Testis (tissue), 3 donors: ENCODE results near the gene GSAP. TPM values are rescaled to one million over a fixed set of nuclear protein-coding genes. Genes with fewer than 3 reads are reported as not detected.

Source experiments
- DNase-seq: peaks from one replicate; pipeline ENCODE4 v3.0.0-alpha.2; 2019
- H3K27ac ChIP-seq, 2 donors: fragments of 200-600 bp; sonication (generic); one replicate each; pipeline ENCODE4 v1.5.1; 2019
- H3K27me3 ChIP-seq: fragments of 200-600 bp; sonication (generic); one replicate; pipeline ENCODE4 v1.5.1; 2019
- H3K36me3 ChIP-seq: fragments of 200-600 bp; sonication (generic); one replicate; pipeline ENCODE4 v1.5.1; 2017; ENCODE audit warnings: low read depth; ENCODE audit errors: missing control alignments
- H3K4me1 ChIP-seq: fragments of 200-600 bp; sonication (generic); one replicate; pipeline ENCODE4 v1.5.1; 2019
- H3K4me3 ChIP-seq, 2 donors: fragments of 200-600 bp; sonication (generic); one replicate each; pipeline ENCODE4 v1.5.1; 2017 to 2019
- H3K9me3 ChIP-seq: fragments of 200-600 bp; sonication (generic); one replicate; pipeline ENCODE4 v1.5.1; 2017
- POLR2A ChIP-seq: fragments of 450-650 bp; IDR thresholded peaks from one replicate; pipeline ENCODE4 v1.6.1; 2017; ENCODE audit warnings: antibody characterized with exemption, mild to moderate bottlenecking, moderate library complexity
- WGBS, 2 donors: methylation state at CpG; one replicate each; pipeline ENCODE4 v1.1.5; 2018; 5-methylcytosine and 5-hydroxymethylcytosine counted together
- intact Hi-C: fragments of 100-400 bp; cut with DNase I; formaldehyde crosslinking; loops from one replicate; pipeline ENCODE4 v1.15.1; 2023; ENCODE audit warnings: low total_unique reads
- polyA plus RNA-seq: library from polyadenylated mRNA; stranded (reverse); fragments of 350-450 nt; fragmentation: Illumina TruSeq; extraction: RNeasy Lipid Tissue Mini Kit (QIAGEN cat#74804); gene quantifications from one replicate; pipeline ENCODE4 v1.2.3, GENCODE V29; 2014; ENCODE audit warnings: low read depth, low replicate concordance; ENCODE audit not compliant: insufficient read depth
- total RNA-seq, 2 donors: library from RNA; depleted of rRNA; stranded (reverse); fragments of >200 nt; gene quantifications; one replicate each; pipeline ENCODE4 v1.2.3, GENCODE V29; 2016
- TF ChIP-seq, protein P1 (sequence below), 3 experiments: fragments of 450-650 bp in 2 of 3; fragments of 200-600 bp in 1 of 3; sonication (generic) in 1 of 3; IDR thresholded peaks; one replicate each; pipeline ENCODE4 v1.5.1; 2016 to 2019; ENCODE audit warnings: antibody characterized with exemption in 3 of 3, mild to moderate bottlenecking in 2 of 3, moderate library complexity in 1 of 3

GSAP gene
- total and polyA plus RNA-seq, 3 donors from 2014 or later: 6.0 to 16.2 (median 14.6) TPM

DNA sequence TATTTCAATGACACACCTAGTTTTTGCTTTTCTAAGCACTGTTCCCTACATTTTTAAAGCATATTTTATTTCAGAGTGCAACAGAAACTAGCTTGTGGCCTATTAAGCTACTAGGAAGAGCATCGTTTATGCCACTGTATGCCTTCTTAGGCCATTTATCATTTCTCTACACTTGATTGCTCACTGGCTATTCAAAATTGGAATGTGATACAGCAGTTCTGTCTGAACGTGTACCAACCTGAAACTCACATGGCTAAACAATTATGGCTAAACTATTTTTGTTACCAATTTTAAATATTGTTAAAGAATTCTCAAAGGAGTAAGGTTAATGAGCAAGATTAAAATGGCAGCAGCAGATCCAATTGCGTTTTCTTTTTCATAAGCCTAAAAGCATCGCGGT is 105.2 kb downstream of the GSAP start:
- no peak for DNase-seq
- H3K27me3 ChIP-seq: no peaks in the 10 kb centered on the region
- TF ChIP-seq, protein P1, sequence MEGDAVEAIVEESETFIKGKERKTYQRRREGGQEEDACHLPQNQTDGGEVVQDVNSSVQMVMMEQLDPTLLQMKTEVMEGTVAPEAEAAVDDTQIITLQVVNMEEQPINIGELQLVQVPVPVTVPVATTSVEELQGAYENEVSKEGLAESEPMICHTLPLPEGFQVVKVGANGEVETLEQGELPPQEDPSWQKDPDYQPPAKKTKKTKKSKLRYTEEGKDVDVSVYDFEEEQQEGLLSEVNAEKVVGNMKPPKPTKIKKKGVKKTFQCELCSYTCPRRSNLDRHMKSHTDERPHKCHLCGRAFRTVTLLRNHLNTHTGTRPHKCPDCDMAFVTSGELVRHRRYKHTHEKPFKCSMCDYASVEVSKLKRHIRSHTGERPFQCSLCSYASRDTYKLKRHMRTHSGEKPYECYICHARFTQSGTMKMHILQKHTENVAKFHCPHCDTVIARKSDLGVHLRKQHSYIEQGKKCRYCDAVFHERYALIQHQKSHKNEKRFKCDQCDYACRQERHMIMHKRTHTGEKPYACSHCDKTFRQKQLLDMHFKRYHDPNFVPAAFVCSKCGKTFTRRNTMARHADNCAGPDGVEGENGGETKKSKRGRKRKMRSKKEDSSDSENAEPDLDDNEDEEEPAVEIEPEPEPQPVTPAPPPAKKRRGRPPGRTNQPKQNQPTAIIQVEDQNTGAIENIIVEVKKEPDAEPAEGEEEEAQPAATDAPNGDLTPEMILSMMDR (IDR thresholded peaks at IDR 0.05): no peak
- no peak for TF ChIP-seq POLR2A
- no peak overlapping the region for H3K4me3 ChIP-seq
- H3K27ac ChIP-seq: no peak overlapping the region
- peaks cover 27% of the 10 kb centered on the region for H3K4me1 ChIP-seq
- intact Hi-C loops: no loop called here
- H3K9me3 ChIP-seq: no peaks in the 10 kb centered on the region
- no peaks in the 10 kb centered on the region for H3K36me3 ChIP-seq
- 85 to 87% methylated on average over 5 of the region's 5 CpGs for WGBS, 2 donors

DNA sequence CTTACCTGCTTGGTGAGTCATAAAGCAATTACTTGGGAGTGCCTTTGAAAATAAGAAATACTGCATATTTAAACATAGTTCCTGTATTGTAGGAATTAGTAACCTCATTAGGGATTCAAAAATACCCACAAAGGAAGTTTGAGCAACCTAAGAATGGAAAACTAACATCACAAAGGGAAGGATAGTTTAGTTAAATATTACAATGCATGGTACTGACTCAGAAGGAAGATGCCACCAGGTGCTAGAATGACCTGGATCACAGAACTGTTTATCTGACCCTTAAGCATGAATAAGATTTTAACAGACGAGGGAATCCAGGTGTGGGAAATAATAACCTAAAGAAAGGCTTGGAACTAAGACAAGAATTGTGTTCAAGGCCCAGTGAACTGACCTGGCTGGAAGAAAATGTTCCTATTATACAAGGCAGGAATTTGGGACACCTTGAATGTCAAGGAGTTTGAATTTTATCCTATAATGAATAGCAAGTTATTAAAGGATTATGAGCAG is 106.4 kb downstream of the GSAP start:
- H3K27ac ChIP-seq: no peak overlapping the region
- DNase-seq: no peak
- 34 to 90% methylated on average over 1 of the region's 1 CpG for WGBS, 2 donors
- H3K9me3 ChIP-seq: no peaks in the 10 kb centered on the region
- no peak for TF ChIP-seq POLR2A
- TF ChIP-seq, protein P1 (IDR thresholded peaks at IDR 0.05): no peak
- H3K36me3 ChIP-seq: no peaks in the 10 kb centered on the region
- no peaks in the 10 kb centered on the region for H3K27me3 ChIP-seq
- intact Hi-C loops: no loop called here
- H3K4me1 ChIP-seq: peaks cover 31% of the 10 kb centered on the region
- H3K4me3 ChIP-seq: no peak overlapping the region

DNA sequence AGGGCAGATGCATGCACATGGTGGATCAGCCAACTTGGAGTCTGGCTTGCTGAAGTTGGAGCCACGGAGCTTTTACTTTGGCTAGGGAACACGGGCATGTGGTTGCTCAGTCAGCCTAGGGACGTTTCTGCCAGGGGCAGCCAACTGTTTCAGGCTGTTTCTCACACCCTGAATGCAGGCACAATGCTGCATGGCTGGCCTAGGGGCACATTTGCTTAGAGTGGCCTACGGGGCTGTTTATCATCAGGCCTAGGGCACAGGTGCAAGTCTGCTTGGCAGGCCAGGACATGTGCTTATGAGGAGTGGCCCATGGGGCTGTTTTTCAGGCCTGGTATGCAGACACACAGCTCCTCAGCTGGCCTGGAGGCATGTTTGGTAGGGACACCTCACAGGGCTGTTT is 107.4 kb downstream of the GSAP start:
- TF ChIP-seq, protein P1 (IDR thresholded peaks at IDR 0.05): no peak
- TF ChIP-seq POLR2A: no peak
- WGBS, 2 donors: 73 to 85% methylated on average over 4 of the region's 4 CpGs
- H3K27me3 ChIP-seq: no peaks in the 10 kb centered on the region
- H3K9me3 ChIP-seq: no peaks in the 10 kb centered on the region
- no peaks in the 10 kb centered on the region for H3K36me3 ChIP-seq
- no peak overlapping the region for H3K4me3 ChIP-seq
- peaks cover 26% of the 10 kb centered on the region for H3K4me1 ChIP-seq
- intact Hi-C loops: no loop called here
- DNase-seq: no peak
- no peak overlapping the region for H3K27ac ChIP-seq

DNA sequence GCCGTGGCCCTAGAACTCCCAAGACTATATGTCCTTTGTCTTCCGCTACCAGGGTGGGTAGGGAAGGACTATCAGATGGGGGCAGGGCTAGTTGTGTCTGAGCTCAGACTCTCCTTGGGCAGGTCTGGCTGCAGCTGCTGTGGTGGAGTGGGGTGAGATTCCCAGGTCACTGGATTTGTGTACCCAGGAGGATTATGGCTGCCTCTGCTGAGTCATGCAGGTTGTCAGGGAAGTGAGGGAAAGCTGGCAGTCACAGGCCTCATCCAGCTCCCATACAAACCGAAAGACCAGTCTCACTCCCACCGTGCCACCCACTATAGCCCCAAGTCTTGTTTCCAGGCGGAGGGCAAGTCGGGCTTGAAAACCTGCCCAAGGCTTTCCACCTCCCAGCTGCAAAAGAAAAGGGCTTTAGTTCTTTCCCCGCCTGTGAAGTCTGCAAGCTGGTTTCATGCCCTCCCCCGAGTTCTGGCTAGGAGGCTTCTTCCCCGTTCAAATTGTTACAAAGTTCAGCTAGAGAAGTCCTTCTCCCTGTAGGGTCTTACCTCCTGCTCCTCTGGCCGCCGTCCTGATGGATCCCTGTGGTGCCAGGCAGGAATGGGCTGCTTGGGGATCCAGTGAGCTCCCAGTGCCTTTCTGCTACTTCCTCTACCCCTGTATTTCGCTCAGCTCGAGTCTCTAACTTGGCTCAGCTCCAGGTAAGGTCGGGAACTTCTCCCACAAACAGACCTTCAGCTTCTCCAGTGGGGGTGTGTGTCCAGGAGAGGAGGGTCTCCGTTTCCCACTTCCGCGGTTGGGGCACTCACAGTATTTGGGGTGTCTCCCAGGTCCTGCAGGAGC is 109.7 kb downstream of the GSAP start:
- no peaks in the 10 kb centered on the region for H3K9me3 ChIP-seq
- H3K4me1 ChIP-seq: peaks cover 6% of the 10 kb centered on the region

More for the DNA sequence above, 109.7 kb downstream of the GSAP start:
- Histone ChIP-seq H3K27ac (peak overlapping the region; percentile 48 to 59), H3K27me3 (no peaks in the 10 kb centered on the region), H3K4me3 (no peak overlapping the region), H3K36me3 (no peaks in the 10 kb centered on the region)
- TF ChIP-seq, protein P1 (IDR thresholded peaks at IDR 0.05): no peak
- TF ChIP-seq POLR2A: no peak
- intact Hi-C loops: no loop called here
- 59 to 69% methylated on average over 11 to 17 of the region's 17 CpGs for WGBS, 2 donors
- peak; percentile 77 for DNase-seq
